HL-60/S4 (cell line): Measurements from ENCODE around the gene KCTD15.

ENCODE experiments used
- in situ Hi-C: fragments of 300-500 bp; cut with MboI; formaldehyde crosslinking; loops from 2 replicates; pipeline ENCODE4 v1.14.3; 2022; ENCODE audit warnings: low sequenced_read_pairs

Gene KCTD15

DNA sequence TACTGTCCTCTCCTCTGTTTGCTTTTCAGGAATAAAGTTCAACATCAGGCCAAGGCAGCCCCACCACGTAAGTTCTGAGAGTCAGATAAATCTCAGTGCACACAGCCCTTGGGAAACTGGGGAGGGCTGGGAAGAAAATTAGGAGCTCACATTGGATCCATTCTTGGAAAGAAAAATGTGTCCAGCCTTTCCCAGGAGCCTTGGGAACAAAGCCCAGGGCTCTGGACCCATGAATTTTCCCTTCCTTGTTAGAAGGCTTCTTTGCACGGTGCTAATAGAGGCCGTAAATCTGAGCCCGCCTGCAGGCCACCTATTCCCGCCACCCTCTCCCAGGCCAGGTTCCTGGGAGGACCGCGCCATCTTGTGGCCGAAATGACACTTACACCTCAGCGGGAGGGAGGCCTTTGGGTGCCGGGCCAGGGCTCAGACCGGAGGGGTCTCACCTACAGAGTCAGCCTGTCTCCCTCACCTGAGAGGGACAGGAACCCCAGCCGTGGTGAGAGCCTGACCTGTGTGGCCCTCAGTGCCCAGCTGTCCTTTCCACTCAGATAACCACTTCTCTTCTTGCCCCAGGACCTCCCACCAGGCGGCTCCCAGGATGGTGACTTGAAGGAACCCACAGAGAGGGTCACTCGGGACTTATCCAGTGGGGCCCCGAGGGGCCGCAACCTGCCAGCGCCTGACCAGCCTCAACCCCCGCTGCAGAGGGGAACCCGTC is 25.1 kb upstream of the KCTD15 start:
- in situ Hi-C loops, result loop anchor here (5.0 to 10.0 kb wide), 2 partner anchors 349 to 537 kb away; no protein-coding TSS in a partner anchor

- in situ Hi-C loops, result loop anchor here (5.0 to 10.0 kb wide), 2 partner anchors 350 to 537 kb away; no protein-coding TSS in a partner anchor
Observed at GRCh38 chr19:33772102-33772857, 24.4 kb upstream of the KCTD15 start.

- in situ Hi-C loops, result loop anchor here (5.0 to 10.0 kb wide), 2 partner anchors 351 to 538 kb away; no protein-coding TSS in a partner anchor
Observed at GRCh38 chr19:33772858-33773180, 23.9 kb upstream of the KCTD15 start.

DNA sequence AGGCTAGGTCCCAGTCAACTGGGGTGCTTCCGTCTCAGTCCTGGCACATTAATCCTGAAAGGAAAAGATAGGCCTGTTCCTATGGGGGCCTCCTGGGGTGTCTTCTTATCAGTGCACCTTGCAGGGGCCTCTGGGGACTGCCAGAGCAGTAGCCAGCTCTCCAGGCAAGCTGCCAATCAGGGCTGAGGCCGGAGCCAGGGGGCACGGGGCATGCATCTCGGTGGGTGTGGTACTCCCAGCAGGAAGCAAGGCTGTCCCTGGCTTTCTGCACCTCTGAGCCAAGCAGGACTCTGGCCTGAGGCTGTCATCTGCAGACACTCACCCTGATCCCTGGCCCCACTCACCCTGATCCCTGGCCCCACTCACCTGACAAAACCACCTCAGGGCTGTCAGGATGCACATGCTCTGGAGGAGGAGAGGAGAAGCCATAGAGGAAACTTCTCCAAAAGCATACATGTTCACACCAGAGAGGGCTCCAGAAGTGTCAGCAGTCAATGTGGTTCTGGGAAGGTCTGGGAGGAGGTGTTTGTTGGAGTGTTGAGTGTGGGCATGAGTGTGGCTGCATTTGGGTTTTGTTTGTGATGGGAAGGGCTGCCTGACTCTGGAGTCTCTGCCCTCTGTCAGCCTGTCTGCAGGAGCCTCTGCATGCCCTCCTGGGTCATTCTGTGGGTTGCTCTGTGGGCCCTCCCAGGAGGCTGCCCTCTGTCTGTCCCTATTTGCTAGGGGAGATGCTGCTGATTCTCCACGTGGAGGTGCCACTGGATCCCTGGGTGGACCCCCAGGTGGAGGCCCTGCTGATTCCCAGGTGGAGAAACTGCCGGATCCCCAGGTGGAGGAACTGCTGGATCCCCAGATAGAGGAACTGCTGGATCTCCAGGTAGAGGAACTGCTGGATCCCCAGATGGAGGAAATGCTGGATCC is 22.7 kb upstream of the KCTD15 start:
- in situ Hi-C loops, result loop anchor here (5.0 to 10.0 kb wide), 2 partner anchors 352 to 539 kb away; no protein-coding TSS in a partner anchor

DNA sequence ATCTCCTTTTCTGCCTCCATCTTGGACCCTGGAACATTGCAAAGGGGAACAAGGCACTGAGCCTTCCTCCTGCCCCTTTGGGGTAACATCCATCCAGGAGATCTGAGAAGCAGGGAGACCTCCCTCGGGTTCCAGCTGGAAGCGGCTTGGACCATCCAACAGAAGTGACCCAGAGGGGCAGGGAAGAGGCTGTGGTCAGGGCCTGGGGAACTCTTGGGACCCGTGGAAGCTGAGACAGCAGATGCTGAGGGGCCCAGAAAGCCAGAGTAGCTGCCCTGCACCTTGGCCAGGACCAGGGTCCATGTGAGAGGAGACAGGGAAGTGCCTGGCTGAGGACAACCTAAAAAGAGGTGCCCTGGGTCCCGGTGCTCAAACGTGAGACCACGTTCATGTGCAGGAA is 21.9 kb upstream of the KCTD15 start:
- in situ Hi-C loops, result loop anchor here (5.0 to 25.0 kb wide), 4 partner anchors 238 to 938 kb away; no protein-coding TSS in a partner anchor

DNA sequence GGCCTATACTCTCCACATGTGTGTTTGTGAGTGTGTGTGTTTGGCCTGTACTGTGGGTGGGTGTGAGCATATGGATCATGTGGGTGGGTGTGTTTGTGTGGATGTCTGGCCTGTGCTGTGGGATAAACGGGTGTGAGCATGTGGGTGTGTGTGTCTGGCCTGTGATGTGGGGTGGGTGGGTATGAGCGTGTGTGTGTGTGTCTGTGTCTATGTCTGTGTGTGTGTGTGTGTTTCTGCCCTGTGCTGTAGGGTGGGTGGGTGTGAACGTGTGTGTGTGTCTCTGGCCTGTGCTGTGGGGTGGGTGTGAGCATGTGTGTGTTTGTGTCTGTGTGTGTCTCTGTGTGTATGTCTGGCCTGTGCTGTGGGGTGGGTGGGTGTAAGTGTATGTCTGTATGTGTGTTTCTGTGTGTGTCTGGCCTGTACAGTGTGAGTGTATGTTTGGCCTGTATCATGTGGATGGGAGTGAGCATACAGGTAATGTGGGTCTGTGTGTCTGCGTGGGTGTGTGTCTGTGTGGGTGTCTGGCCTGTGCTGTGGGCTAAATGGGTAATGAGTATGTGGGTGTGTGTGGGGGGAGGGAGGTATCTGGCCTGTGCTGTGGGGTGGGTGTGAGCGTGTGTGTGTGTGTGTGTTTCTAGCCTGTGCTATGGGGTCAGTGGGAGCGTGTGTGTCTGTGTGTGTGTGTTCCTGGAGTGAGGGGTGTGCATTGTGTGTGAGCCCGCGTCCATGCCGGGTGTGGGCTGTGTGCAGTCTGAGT is 20.8 kb upstream of the KCTD15 start:
- in situ Hi-C loops, result loop anchor here (10.0 to 25.0 kb wide), 3 partner anchors 236 to 936 kb away; no protein-coding TSS in a partner anchor

DNA sequence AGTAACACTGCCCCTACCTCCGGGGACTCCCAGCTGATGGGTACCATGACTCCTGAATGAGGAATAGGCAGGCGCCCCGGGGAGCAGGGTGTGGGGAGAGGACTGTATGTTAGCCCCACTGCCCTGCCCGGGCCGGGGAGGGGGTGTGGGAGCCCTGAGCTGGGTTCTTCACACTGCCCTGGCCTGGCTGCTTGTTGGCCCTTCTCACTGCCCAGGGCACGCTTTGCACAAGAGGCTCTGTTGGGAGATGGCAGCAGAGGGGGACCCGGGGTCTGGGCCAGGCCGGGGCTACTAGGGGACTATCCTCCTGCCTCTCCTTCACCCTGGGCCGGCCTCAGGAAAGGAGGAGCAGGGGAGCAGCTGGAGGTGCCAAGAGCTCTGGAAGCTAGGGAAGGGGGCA is 19.3 kb upstream of the KCTD15 start:
- in situ Hi-C loops, result loop anchor here (10.0 to 25.0 kb wide), 3 partner anchors 235 to 935 kb away; no protein-coding TSS in a partner anchor

- in situ Hi-C loops, result loop anchor here (10.0 to 25.0 kb wide), 3 partner anchors 235 to 935 kb away; no protein-coding TSS in a partner anchor
Observed at GRCh38 chr19:33777753-33778088, 18.9 kb upstream of the KCTD15 start.

DNA sequence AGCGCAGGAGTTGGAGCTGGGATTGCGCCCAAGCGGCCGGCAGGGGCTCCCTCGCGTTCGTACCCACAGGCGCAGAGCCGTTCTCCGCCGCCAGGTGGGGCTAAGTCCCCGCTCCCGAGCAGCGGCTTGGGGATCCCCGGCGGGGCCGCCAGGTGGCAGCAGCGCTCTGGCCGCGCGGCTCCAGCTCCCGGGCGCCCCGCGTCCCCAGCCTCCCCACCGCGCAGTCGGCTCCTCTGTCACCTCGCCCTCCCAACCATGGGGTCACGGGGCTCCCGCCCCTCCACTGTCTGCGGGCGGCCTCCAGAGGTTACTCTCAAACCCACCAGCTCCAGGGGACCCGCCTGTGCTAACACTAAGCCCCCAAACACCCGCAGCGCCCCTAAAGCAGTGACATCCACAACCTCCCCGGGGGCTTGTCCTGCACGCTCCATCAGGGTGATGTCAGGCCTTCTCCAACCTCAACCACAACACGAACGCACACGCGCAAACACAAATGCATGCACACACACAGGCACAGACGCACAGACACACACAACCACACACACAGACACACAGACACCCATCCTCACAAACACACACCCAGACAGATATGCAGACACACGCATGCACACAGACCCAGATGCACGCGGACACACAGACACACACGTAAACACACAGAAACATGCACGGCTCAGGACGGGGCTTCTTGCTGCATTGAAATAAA is 18.4 kb upstream of the KCTD15 start:
- in situ Hi-C loops, result loop anchor here (10.0 to 25.0 kb wide), 3 partner anchors 234 to 934 kb away; no protein-coding TSS in a partner anchor

- in situ Hi-C loops, result loop anchor here (5.0 to 25.0 kb wide), 4 partner anchors 232 to 932 kb away; no protein-coding TSS in a partner anchor
Observed at GRCh38 chr19:33779849-33780248, 16.8 kb upstream of the KCTD15 start.

GRCh38 chr19:33780251-33780650 is 16.4 kb upstream of the KCTD15 start:
- in situ Hi-C loops, result loop anchor here (5.0 to 25.0 kb wide), 3 partner anchors 232 to 932 kb away; no protein-coding TSS in a partner anchor

GRCh38 chr19:33780746-33781145 is 15.9 kb upstream of the KCTD15 start:
- in situ Hi-C loops, result loop anchor here (5.0 to 25.0 kb wide), 3 partner anchors 232 to 932 kb away; no protein-coding TSS in a partner anchor

- in situ Hi-C loops, result loop anchor here (5.0 to 25.0 kb wide), 3 partner anchors 231 to 931 kb away; no protein-coding TSS in a partner anchor
Observed at GRCh38 chr19:33781415-33781935, 15.2 kb upstream of the KCTD15 start.

GRCh38 chr19:33781996-33782395 is 14.7 kb upstream of the KCTD15 start:
- in situ Hi-C loops, result loop anchor here (5.0 to 25.0 kb wide), 3 partner anchors 230 to 930 kb away; no protein-coding TSS in a partner anchor

- in situ Hi-C loops, result loop anchor here (5.0 to 25.0 kb wide), 3 partner anchors 228 to 928 kb away; no protein-coding TSS in a partner anchor
Observed at GRCh38 chr19:33784432-33784831, 12.2 kb upstream of the KCTD15 start.

DNA sequence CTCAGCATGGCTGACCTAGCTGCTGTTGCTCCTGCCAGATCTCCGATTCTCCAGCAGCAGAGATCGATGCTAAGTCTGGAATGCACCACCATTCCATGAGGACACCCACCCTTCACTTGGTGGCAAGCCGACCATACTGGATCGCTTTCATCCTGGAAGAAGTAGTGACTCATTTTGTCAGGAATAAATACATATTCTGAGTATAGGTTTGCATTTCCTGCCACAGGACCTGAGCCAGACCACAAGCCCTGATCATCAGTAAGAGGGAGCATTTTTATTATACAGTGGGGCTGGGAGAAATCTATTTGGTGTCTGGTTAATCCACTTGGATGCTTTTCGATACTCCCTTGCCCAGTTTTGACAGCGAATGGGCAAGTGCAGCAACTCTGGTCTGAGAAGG is 10.9 kb upstream of the KCTD15 start:
- in situ Hi-C loops, result loop anchor here (25.0 kb wide), 2 partner anchors 227 to 927 kb away; no protein-coding TSS in a partner anchor

DNA sequence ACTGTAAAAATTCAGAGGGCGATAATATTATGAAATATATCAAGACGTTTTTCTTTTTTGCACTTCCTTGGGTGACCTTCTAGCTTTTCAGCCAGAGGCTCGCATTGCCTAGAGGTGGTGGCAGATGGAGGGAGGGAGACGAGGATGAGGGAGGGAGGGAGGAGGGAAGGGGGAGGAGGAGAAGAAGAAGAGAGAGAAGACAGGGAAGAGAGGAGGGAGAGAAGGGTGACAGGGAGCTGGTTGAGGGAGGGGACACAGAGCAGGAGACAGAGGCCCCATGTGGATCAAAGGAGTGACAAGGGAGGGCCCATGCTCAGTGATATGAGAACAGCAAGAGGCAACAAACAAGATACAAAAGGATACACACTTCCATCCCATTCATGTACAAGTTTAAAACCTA is 8.0 kb upstream of the KCTD15 start:
- in situ Hi-C loops, result loop anchor here (25.0 kb wide), 2 partner anchors 224 to 924 kb away; no protein-coding TSS in a partner anchor

GRCh38 chr19:33789344-33789743 is 7.3 kb upstream of the KCTD15 start:
- in situ Hi-C loops, result loop anchor here (25.0 kb wide), 2 partner anchors 223 to 923 kb away; no protein-coding TSS in a partner anchor
